H54 (cell line): ENCODE measurements around the gene GABRG3.

Source experiments
- DNase-seq: peaks from one replicate; pipeline ENCODE4 v3.0.0; 2011; ENCODE audit warnings: low spot score, mixed read lengths; ENCODE audit not compliant: insufficient read length
- FAIRE-seq: peaks from 3 replicates; lab custom pipeline; 2011; peaks lifted over from hg19 to GRCh38; lab: Jason Lieb, UNC
- POLR2A ChIP-seq: IDR thresholded peaks from 2 replicates; pipeline ENCODE4 v1.6.1; 2011; ENCODE audit warnings: low read depth, mild to moderate bottlenecking, low read length

GABRG3 gene

DNA sequence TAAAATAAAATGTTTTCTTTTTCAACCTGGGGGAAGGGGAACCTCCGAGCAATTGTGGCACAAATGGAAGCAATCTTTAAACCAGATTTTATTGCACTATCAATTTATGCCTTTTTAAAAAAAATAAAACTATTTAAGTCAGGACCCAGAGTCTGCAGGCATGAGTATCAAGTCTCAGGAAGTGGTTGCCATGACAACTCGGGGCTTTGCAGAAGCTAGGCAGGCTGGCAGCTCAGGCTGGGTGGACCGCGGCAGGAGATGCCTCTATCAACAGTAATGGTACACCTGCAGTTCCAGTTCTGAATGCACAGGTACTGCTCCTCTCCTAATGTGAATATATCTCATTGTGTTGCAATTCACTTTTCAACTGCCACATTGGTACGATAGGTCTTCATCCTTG lies 447.7 kb downstream of the GABRG3 start:
- DNase-seq: no peak
- no peak for TF ChIP-seq POLR2A
- FAIRE-seq: no peak

DNA sequence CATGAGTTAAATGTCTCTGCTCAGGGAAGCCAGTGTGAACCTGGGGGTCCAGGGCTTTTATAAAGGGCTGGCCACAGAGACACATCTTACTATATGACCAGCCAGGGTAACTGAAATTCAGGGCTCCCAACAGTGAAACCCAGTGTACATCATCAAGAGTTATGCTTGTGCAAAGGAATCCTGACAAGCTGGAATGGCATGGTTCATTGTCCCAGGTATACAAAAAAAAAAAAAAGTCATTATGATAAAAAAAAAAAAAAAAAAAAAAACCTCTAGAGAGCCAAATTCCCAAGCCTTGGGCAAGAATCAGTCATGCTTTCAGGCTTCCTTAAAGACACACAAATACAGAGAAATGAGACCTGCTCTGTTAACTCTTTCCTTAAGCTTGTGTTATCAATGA lies 452.0 kb downstream of the GABRG3 start:
- no peak for FAIRE-seq
- DNase-seq: no peak
- no peak for TF ChIP-seq POLR2A

DNA sequence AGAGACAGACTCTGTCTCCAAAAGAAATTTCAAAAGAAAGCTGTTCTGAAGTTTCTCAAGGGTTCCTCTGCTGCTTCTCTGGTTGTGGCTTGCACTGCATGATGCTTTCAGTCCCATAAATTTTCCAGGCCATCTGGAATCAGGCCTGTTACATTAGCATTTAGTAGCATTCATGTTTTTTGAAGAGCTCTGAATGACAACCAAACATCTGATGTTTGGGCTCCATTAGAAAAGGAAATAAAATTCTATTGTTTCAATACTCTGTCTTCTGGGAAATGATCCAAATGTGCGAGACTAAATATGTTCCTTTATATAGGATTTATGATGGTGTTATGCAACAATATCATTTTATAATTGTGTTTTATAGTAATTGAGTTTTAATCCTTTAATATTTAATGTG lies 455.8 kb downstream of the GABRG3 start:
- FAIRE-seq (no peak), DNase-seq (no peak)
- TF ChIP-seq POLR2A: no peak

DNA sequence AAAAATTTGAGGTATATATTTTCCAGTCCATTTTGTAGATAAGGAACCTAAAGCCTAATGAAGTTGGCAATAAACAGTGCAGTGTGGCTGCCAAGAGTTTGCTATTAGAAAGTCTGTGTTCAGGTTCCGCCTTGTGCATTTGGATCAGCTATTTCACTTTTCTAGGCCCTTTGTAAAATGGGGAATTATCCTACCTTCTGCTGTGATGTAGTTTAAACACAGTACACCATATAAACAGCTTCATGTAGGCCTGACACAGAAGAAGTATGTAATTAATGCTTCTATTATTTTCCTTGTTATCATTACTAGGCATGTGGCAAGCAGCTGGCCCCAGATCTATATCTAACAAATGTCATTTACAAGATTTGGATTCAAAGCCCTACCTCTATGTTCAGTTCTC lies 456.3 kb downstream of the GABRG3 start:
- TF ChIP-seq POLR2A: no peak
- no peak for FAIRE-seq
- DNase-seq: no peak

DNA sequence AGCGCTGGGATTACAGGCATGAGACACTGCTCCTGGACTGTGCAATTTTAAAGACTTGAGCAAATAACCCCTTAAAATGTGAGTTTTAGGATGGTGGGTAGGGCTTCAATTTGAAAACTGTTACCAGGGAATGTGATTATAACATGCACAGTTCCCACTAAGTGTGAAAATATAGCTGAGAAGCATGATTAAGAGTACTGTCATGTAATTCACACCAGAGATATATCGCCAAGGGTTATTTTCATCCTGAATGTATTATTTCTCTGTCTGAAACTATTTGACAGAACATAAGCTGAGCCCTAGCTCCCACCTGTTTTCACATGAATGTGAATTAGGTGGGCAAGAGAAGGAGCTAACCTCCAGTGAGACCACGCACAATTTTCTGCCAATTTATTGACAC lies 457.2 kb downstream of the GABRG3 start:
- DNase-seq (no peak), FAIRE-seq (no peak)
- TF ChIP-seq POLR2A: no peak

DNA sequence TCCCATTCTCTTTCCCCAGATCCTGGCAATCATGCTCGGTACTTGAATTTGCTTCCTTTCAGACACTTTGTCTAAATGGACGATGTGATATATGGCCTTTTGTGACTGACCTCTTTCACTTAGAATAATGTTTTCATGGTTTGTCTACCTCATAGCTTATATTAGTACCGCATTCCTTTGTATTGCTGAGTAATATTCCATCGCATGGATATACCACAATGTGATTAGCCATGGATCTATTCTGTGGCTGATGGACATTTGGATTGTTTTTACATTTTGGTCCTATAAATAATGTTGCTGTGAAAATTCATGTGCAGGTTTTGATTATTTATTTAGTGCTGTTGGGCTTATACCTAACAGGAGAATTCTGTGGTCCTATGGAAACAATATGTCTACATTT lies 458.6 kb downstream of the GABRG3 start:
- no peak for FAIRE-seq
- DNase-seq: no peak
- TF ChIP-seq POLR2A: no peak

DNA sequence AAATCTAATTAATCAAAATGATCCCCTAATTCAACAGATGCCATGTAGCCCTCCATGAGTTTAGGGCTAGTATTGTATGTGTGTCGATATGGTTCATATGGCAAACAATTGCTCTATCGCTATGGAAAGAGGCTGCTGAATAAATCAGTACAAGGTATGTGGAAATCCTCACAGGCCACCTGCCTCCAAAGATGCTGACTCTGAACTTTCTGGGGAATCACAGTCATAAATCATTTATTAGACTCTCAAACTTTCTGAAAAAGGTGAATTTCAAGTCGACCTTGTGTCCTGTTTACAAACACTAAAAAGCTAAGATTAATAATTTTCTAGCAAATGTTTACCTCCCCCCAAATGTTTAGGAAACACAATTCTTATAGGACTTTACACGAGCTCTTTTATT lies 462.6 kb downstream of the GABRG3 start:
- no peak for DNase-seq
- no peak for TF ChIP-seq POLR2A
- FAIRE-seq: no peak

DNA sequence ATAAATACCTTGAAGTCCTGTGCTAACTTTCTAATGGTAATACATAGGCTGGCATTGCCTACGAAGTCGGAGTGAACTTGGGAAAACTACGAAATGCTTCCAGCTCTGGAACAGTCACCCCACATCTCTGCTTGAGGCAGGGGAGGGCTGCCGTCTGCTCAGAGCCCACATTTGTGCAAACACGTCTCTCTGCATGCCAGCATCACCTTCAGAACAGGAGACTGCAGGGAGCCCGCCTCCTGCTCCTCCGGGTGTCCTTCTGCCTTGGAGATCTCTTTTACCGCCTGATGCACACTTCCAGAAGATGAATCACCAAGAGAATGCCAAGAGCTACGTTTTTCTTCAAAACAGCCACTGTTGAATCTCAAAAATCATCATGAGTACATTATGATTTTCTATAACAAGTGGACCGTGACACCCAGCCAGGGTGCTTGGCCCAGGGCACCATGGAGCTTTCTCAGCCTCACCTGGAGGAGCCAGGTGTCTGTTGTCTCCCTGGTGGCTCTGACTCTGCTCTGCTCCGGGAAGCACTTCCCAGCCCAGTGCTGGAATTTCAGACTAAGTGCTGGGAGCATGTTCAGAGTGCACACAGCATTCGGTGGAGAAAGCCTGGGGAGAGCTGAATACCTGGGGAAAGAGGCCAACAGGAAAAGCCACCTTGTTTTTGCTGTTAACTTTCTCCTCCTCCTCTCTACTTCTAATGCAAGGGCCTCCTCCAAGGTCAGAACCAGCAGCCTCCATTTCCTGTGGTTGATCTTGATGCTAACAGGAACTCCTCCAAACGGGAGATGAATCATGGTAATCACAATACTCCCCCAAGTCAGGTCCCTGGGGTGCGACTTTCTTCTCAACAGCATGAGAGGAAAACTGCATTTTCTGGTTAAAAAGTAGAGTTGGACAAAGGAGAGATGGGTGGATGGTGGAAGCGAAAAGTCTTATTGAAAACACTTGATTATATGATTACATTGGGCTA lies 467.7 kb downstream of the GABRG3 start:
- FAIRE-seq: no peak
- TF ChIP-seq POLR2A: no peak
- no peak for DNase-seq

DNA sequence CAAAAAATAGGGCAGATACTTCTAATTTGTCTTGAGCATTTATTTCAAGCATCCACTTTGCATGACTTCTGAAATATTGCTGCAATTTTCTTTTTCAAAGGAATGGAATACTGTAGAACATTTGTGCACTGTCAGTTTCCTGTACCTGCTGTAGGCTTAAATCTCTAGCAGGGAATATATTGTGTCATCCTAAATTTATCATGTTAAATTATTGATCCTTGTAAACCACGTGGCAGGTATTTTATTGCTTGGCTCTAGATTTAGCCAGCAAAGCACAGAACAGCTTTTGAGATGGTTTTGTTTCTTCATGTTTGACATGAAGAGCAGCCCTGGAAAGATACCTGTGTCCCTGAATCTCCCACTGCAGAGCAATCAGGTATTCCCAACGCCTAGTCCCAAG lies 470.1 kb downstream of the GABRG3 start:
- TF ChIP-seq POLR2A: no peak
- FAIRE-seq (no peak), DNase-seq (no peak)

DNA sequence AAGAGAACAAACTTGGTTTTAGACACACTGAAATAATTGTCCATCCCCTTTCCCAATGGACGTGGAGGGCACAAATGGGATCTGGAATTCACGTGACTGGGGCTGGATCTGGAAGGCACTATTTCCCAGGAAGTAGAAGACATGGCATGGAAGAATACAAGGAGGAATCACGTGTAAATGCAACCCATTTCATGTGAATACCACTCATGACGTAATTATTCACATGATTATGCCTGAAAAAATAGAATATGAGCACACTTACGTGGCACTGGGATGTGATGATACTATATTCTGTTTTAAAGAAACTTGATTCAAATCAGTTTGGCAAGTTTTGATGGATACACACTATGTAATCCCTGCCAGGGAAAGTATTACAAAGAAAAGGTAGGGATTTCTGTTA lies 477.3 kb downstream of the GABRG3 start:
- no peak for TF ChIP-seq POLR2A
- FAIRE-seq: no peak

DNA sequence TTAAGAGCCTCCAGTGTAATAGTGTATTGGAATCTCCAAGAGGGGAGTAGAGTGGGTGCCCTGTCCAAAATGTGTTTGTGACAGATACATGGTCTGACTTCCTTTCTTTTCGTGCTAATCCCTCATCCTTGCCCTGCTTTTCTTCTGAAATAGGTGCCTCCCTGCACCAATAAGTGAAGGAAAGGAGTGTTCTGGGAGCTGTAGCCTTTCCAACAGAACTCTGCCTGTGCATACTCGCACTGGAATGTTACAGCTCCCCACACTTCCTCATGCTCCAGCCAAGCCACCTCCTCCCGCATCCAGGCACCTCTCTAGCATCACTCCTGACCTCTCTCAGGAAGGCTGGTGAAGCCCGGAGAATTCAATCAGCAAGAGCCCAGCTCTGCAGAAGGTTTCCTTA lies 478.0 kb downstream of the GABRG3 start:
- FAIRE-seq (no peak), DNase-seq (no peak)
- no peak for TF ChIP-seq POLR2A

More for the DNA sequence above, 477.3 kb downstream of the GABRG3 start:
- DNase-seq: no peak

DNA sequence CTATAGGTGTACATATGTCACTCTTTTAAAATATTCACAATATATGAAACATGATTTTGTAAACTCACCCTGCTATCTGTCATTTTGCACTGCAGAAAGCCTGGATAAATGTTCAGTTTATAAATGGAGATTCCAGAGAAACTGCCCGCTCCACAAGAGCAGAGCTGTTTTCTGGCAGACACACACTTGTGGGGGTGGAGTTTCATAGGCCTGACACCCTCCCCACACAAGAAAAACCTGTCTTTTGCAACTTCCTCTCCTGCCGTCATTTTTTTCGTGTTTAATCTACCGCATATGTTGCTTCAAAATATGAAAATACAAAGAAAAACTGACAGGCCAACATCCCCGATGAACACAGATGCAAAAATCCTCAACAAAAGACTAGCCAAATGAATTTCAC lies 479.0 kb downstream of the GABRG3 start:
- TF ChIP-seq POLR2A: no peak
- no peak for FAIRE-seq
- DNase-seq: no peak

DNA sequence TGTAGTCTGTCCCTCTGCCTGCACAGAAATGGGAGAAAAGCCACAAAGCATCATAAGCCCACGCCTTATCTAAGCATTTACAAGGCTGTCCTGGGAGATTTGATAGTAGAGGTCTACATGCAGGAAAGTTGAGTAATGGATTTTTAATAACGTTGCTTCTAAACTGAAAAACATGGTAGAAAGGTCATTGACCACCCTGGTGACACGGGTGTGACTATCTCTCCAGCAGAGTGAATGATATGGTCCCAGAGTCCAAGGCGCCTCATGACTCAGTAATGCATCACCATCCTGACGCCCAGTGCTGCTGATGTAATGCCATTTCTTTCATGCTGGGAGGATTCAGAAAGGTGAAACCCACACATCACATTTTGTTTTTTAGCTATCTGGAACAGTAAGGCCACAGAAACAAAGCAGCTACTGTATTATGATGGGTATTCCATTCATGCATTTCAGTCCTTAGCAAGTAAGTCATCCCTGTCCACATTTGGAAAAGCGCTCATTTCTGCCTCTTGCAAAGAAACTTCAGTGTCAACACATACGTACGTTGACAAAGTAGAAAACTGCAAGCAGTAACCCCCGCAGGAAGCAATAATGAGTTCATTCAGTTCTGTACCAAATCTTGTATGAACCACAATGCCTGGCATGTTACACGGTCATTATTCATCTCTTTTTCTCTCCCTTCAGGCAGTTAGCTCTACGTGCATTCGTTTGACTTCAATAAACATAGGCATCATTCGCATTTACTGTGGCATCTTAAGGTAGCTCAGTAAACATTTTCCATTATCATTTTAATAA lies 483.5 kb downstream of the GABRG3 start:
- no peak for FAIRE-seq
- no peak for TF ChIP-seq POLR2A
- DNase-seq: peak; percentile 3

DNA sequence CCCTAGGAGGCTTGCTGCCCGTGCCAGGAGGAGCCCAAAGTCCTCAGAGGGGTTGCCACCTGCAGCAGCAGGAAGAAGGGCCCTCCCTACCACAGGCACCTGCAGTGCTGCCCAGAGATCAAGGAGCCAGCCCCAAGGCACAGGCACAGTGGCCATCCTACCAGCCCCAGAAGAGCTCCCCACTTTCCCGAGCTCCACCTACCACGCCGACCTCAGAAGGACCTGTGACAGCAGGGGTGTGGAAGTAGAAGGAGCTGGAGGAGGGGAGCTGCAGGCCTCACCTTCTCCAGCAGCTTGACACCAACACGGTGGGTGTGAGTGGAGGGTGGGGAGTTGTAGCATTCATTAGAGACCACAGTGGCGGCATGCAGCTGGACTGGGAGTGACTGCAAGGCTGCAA lies 485.8 kb downstream of the GABRG3 start:
- TF ChIP-seq POLR2A: no peak
- DNase-seq: no peak
- no peak for FAIRE-seq
